Mammary epithelial cell (primary cell): Measurements from ENCODE around the gene SRPK2.

Experiments
- EZH2 ChIP-seq: IDR thresholded peaks from 2 replicates; pipeline ENCODE4 v1.6.1; 2012; ENCODE audit warnings: low read length, inconsistent platforms, borderline replicate concordance
- TF ChIP-seq, protein P1 (sequence below), 2 donors: IDR thresholded peaks in 1 of 2; conservative IDR thresholded peaks in 1 of 2; 2 replicates each; pipeline ENCODE4 v1.5.1; 2011 to 2012; ENCODE audit warnings: inconsistent platforms in 2 of 2, low read length in 2 of 2, mild to moderate bottlenecking in 2 of 2, control low read depth in 1 of 2, low read depth in 1 of 2; ENCODE audit not compliant: insufficient read depth in 1 of 2; ENCODE audit errors: extremely low read depth in 1 of 2

DNA sequence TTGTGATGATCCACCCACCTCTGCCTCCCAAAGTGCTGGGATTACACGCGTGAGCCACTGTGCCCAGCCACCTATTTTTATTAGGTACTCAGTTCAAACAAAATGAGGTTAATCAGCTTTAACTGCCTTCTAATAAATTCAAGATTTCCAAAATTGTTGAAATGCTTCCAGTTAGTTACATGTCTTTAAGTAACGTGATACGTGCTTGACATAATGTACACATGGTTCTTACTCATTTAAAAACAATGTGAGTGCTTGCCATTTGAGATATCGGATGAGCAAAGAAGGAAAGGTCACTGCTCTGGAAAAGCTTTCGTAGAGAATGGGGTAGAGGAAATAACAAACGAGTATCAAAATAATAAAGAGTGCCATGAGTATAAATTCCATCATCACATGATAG, 291.1 kb downstream of the SRPK2 start:
- TF ChIP-seq, protein P1, sequence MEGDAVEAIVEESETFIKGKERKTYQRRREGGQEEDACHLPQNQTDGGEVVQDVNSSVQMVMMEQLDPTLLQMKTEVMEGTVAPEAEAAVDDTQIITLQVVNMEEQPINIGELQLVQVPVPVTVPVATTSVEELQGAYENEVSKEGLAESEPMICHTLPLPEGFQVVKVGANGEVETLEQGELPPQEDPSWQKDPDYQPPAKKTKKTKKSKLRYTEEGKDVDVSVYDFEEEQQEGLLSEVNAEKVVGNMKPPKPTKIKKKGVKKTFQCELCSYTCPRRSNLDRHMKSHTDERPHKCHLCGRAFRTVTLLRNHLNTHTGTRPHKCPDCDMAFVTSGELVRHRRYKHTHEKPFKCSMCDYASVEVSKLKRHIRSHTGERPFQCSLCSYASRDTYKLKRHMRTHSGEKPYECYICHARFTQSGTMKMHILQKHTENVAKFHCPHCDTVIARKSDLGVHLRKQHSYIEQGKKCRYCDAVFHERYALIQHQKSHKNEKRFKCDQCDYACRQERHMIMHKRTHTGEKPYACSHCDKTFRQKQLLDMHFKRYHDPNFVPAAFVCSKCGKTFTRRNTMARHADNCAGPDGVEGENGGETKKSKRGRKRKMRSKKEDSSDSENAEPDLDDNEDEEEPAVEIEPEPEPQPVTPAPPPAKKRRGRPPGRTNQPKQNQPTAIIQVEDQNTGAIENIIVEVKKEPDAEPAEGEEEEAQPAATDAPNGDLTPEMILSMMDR (conservative IDR thresholded peaks at IDR 0.05 in 1 of 2, IDR thresholded peaks at IDR 0.05 in 1 of 2; ENCODE audit: extremely low read depth in 1 of 2, insufficient read depth in 1 of 2, low read depth in 1 of 2, low read length in 2 of 2): no peak
- TF ChIP-seq EZH2: no peak
